Measurements from ENCODE around the gene SPRY2.

The SPRY2 gene

GRCh38 chr13:80329250-80329649, 11.7 kb downstream of the SPRY2 start:
- no peak for DNase-seq (ENCODE audit: low read depth in 1 of 2, low spot score in 1 of 2)
- in situ Hi-C loops (cut with HindIII; ENCODE audit: low pct_unique_long_range_greater_than_20kb, low sequenced_read_pairs): no loop called here
- TF ChIP-seq JUND (IDR thresholded peaks at IDR 0.05; ENCODE audit: low read depth): no peak

GRCh38 chr13:80319004-80319403, 21.9 kb downstream of the SPRY2 start:
- no peak for DNase-seq (ENCODE audit: low read depth in 1 of 2, low spot score in 1 of 2)
- in situ Hi-C loops (cut with HindIII; ENCODE audit: low pct_unique_long_range_greater_than_20kb, low sequenced_read_pairs): no loop called here
- TF ChIP-seq JUND (IDR thresholded peaks at IDR 0.05; ENCODE audit: low read depth): no peak

- TF ChIP-seq JUND (IDR thresholded peaks at IDR 0.05; ENCODE audit: low read depth): no peak
- in situ Hi-C loops (cut with HindIII; ENCODE audit: low pct_unique_long_range_greater_than_20kb, low sequenced_read_pairs): no loop called here
- DNase-seq (ENCODE audit: low read depth in 1 of 2, low spot score in 1 of 2): no peak
These were observed 25.9 kb downstream of the SPRY2 start for GRCh38 chr13:80314711-80315653.

DNA sequence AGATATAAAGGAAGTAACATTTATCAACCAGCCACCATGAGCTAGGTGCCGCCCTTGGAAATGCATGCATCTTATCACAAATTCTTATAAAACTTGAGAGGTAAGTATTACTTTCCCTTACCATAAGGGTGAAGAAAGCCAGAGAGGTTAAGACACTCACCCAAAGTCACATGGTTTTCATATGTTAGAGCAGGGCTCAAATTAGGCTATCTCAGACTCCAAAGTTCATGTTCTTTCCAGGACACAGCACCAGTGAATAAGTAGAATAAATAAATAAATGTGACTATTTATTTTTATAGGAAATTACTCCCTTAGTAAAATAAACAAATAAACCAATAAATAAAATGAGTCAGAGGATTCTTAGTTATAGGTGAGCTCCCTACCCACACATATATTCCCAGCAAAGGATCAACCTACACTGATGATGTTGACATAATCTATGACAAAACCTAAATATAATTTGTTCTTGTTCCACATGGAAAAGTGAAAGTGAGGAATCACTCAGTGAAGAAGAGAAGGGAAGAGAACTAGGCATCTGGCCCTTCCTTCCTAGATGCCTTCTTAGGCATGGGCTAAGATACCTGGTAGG, 27.2 kb downstream of the SPRY2 start:
- no peak for DNase-seq (ENCODE audit: low read depth in 1 of 2, low spot score in 1 of 2)
- in situ Hi-C loops (cut with HindIII; ENCODE audit: low pct_unique_long_range_greater_than_20kb, low sequenced_read_pairs): no loop called here
- TF ChIP-seq JUND (IDR thresholded peaks at IDR 0.05; ENCODE audit: low read depth): no peak

GRCh38 chr13:80312967-80313366, 28.0 kb downstream of the SPRY2 start:
- in situ Hi-C loops (cut with HindIII; ENCODE audit: low pct_unique_long_range_greater_than_20kb, low sequenced_read_pairs): no loop called here

DNA sequence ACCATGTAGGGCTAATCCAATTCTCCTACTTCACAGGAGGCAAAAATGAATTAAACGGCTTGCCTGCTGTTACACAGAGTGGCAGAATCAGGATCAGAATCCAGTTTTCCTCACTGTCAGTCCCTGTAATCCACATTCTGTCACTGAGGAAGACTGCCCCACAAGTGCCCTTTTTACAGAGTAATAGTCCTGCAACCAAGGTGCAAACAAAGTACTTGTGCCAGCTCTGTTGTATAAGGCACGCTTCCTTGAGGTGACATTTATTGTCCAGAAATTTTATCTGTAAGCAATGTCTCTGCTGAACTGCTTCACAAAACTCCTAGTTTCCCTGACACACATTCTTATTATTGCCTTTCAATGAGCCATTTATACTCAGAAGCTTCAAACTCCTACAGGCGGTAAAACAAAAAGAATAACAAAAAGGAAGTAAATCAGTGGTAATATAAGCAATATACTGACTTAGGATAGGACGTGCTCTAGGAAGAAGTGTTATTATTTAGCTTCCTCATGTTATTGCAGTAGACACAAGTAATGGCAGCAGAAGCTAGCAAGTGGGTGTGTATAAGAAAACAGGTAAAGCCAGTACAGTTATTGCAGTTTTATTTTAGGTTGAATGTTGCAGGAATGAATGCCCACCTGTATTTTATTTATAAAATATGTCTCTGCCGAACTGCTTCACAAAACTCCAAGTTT, 28.8 kb downstream of the SPRY2 start:
- in situ Hi-C loops (cut with HindIII; ENCODE audit: low pct_unique_long_range_greater_than_20kb, low sequenced_read_pairs): no loop called here
- no peak for DNase-seq (ENCODE audit: low read depth in 1 of 2, low spot score in 1 of 2)
- TF ChIP-seq JUND (IDR thresholded peaks at IDR 0.05; ENCODE audit: low read depth): no peak

More at GRCh38 chr13:80312967-80313366, 28.0 kb downstream of the SPRY2 start:
- DNase-seq (ENCODE audit: low read depth in 1 of 2, low spot score in 1 of 2): no peak
- no peak for TF ChIP-seq JUND (IDR thresholded peaks at IDR 0.05; ENCODE audit: low read depth)

GRCh38 chr13:80309926-80310325, 31.0 kb downstream of the SPRY2 start:
- DNase-seq (ENCODE audit: low read depth in 1 of 2, low spot score in 1 of 2): no peak
- TF ChIP-seq JUND (IDR thresholded peaks at IDR 0.05; ENCODE audit: low read depth): no peak
- in situ Hi-C loops (cut with HindIII; ENCODE audit: low pct_unique_long_range_greater_than_20kb, low sequenced_read_pairs): no loop called here

GRCh38 chr13:80307401-80307987, 33.4 kb downstream of the SPRY2 start:
- DNase-seq (ENCODE audit: low read depth in 1 of 2, low spot score in 1 of 2): peak in 1 of 2 experiments; percentile 3
- TF ChIP-seq JUND (IDR thresholded peaks at IDR 0.05; ENCODE audit: low read depth): no peak
- in situ Hi-C loops (cut with HindIII; ENCODE audit: low pct_unique_long_range_greater_than_20kb, low sequenced_read_pairs): no loop called here

DNA sequence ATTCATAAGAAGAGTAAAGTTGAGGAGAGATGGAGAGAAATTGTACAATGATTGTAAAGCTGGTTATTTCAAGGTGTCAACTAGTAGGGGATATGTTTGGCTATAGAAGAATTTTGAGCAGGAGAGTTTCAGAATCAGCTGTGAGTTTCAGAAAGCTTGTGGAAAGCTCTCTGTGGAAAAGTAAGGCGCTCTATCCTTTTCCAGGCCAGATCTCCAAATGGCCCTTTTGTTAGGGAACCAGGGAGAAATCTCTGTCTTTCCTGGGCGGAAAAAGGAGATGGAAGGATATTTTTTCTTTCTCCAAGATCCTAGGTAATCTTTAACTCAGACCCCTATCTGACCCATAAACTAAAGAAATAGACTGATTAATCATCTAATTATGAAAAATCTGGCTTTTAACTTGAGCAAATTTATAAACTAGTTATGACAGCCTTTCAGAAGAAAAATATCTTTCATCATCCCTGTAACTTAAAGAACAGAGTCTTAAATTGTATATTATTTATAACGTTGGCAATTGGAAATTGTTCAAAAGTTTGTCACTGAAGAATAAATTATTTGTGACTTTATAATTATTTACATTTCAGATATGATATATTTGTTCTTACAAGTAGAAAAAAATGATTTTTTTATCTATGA, 34.5 kb downstream of the SPRY2 start:
- DNase-seq (ENCODE audit: low read depth in 1 of 2, low spot score in 1 of 2): no peak
- in situ Hi-C loops (cut with HindIII; ENCODE audit: low pct_unique_long_range_greater_than_20kb, low sequenced_read_pairs): no loop called here
- no peak for TF ChIP-seq JUND (IDR thresholded peaks at IDR 0.05; ENCODE audit: low read depth)

DNA sequence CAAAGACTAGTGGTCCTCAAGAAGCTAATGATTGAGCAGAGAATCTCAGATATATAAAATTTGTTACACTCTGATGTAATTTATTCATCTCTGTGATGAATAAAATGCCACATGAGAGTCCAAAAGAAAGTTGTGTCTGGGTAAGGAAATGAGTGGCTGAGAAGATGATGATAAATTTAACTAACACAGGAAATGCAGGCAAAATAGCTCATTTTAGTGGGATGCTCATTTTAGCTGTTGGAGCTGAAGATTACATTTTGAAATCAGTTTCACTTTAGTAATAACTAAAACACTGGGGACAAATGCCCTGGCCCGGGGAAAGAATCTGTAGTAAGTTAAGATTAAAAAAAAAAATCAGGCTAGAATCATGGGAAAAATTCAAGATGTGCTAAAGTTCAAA, 35.2 kb downstream of the SPRY2 start:
- no peak for DNase-seq (ENCODE audit: low read depth in 1 of 2, low spot score in 1 of 2)
- TF ChIP-seq JUND (IDR thresholded peaks at IDR 0.05; ENCODE audit: low read depth): no peak
- in situ Hi-C loops (cut with HindIII; ENCODE audit: low pct_unique_long_range_greater_than_20kb, low sequenced_read_pairs): no loop called here

- no peak for TF ChIP-seq JUND (IDR thresholded peaks at IDR 0.05; ENCODE audit: low read depth)
- no peak for DNase-seq (ENCODE audit: low read depth in 1 of 2, low spot score in 1 of 2)
- in situ Hi-C loops (cut with HindIII; ENCODE audit: low pct_unique_long_range_greater_than_20kb, low sequenced_read_pairs): no loop called here
These were observed 37.6 kb downstream of the SPRY2 start for GRCh38 chr13:80303225-80303811.

- DNase-seq (ENCODE audit: low read depth in 1 of 2, low spot score in 1 of 2): no peak
- in situ Hi-C loops (cut with HindIII; ENCODE audit: low pct_unique_long_range_greater_than_20kb, low sequenced_read_pairs): no loop called here
- TF ChIP-seq JUND (IDR thresholded peaks at IDR 0.05; ENCODE audit: low read depth): no peak
These were observed 41.9 kb downstream of the SPRY2 start for GRCh38 chr13:80299046-80299445.
